Amniotic epithelial cell (primary cell): Measurements from ENCODE around the gene TRAF7.
A peak's percentile ranks its signal among the peaks of the same experiment; 100 is the strongest.

Experiments
- DNase-seq: peaks from one replicate; pipeline ENCODE4 v3.0.0-alpha.2; 2010; ENCODE audit warnings: low read depth

TRAF7 gene

DNA sequence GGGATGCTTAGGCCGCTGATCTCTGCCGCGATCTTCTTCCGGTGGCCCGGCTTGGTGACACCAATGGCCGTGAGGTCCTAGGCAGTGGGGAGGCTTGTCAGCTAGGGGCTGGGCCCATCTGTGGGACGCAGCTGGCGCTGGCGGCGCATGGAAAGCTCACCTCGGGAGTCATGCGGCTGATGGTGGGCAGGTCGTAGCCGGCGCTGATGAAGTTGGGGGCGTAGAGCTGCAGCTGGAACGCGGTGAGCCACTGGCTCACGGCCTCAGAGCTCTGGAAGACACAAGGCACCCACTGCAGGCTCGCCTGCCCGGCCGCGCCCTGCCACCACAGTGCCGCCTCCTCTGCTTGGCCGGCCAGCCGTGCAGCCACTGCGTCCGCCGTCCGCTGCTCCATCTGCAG is 28.1 kb downstream of the TRAF7 start:
- no peak for DNase-seq

DNA sequence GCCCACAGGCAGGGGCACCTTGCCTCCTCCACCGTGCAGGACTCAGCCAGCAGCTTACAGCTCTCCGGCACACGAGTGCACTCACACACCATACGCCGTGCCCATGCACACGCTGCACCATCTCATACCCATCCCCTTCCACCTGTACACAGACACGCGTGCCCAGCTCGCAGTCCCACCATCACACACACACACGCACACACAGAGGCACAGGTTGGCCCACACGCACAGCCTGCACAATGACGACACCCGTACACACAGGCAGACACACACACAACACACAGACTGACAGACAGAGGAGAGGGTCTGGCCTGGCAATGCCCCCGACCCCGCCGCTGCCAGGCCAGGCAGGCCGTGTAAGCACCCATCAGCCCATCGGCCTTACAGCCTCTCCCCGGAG is 28.8 kb downstream of the TRAF7 start:
- DNase-seq: no peak

DNA sequence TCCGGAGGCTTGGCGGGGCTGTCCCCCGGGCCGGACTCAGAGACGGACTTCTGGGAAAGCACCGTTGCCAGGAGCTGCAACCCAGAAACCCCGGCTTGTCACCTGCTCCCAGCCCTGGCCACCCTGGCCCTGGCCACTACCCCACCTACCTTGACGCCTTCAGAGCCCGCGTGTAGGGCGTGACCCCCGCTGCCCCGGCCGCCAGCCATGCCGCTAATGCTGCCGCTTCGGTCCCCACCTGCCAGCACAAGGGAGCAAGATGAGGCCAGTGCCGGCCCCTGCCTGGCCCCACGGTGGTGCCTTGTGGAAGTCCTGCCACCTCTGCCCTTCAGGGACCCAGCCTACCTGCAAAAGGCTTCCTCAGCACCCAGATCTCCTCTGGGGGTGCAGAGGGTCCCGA is 29.4 kb downstream of the TRAF7 start:
- no peak for DNase-seq

DNA sequence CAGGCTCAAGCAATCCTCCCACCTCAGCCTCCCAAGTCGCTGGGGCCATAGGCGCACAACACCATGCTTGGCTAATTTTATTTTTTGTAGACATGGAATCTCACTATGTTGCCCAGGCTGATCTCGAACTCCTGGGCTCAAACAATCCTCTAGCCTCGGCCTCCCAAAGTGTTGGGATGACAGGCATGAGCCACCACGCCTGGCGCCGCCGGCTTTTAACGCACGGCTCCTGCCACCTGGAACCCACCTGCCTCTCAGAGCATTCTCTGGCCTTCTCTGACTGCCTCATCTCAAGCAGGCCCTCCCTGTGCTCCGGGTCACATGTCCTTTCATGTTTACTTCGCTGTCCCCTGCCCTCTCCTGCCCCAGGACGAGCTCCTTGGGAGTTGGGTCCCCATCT is 30.5 kb downstream of the TRAF7 start:
- DNase-seq: no peak

DNA sequence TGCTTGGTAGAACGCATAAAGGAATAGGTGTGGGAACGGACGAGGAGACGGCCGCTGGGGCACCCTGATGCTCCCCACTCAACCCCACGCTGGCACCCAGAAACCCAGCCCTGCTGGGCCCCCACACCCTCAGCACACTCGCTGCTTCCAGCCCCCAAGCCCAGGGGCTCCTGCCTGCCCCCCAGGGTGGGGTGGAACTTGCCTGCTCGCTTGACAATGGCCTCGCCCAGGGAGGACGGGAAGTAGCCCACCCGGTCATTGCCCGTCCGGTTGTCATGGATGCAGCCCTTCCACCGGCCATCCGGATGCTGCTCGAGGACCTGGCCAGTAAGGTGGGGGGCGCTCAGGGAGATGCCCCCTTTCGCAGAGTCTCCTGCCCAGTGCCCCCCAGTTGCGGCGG is 30.9 kb downstream of the TRAF7 start:
- DNase-seq: no peak

DNA sequence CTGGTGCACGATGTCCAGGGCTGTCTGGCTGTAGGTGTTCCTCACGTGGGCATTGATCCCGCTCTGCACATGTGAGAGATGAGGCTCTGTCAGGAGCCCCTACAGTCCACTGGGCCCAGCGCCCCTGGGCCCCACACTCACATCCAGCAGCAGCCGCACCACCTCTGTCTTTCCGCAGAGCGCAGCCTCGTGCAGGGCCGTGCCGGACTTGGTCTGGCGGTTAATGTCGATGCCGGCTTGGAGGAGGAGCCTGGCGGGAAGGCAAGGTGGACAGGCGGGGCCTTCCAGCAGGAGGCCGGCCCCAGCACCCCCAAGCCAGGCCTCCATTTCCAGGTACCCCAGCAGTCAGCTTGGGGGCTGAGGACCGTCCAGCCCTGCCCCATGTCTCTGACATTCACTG is 31.6 kb downstream of the TRAF7 start:
- DNase-seq: no peak

DNA sequence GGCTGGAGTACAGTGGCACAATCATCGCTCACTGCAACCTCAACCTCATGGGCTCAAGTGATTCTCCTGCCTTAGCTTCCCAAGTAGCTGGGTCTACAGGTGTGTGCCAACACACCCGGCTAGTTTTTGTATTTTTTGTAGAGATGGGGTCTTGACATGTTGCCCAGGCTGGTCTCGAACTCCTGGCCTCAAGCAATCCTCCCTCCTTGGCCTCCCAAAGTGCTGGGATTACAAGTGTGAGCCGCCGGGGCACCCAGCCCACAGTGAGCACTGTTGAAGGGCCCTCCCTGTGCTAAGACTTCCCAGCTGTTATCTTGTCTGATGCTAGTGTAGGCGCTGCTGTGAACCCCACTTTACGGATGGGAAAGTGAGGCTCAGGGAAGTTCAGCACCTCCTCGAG is 32.8 kb downstream of the TRAF7 start:
- no peak for DNase-seq

DNA sequence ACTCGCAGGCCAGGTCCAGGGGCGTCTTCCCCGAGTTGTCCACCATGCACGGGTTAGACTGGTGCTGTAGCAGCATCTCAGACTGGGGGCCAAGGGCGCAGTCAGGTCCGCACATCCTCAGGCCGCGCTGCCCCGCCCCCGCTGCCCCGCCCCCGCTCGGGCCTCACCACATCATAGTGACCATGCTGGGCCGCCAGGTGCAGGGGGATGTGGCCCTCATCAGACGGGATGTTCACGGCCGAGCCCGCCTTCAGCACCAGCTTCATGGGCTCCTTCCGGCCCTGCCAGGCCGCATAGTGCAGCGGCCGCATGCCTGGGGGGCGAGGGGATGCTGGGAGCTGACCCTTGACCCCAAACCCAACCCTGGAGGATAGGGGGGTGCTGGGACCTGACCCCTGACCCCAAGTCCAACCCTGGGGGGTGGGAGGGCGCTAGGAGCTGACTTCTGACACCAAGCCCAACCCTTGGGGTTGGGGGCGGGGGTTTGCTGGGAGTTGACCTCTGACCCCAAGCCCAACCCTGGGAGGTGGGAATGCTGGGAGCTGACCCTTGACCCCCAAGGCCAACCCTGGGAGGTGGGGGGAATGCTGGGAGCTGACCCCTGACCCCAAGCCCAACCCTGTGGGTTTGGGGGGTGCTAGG is 33.8 kb downstream of the TRAF7 start:
- DNase-seq: no peak

DNA sequence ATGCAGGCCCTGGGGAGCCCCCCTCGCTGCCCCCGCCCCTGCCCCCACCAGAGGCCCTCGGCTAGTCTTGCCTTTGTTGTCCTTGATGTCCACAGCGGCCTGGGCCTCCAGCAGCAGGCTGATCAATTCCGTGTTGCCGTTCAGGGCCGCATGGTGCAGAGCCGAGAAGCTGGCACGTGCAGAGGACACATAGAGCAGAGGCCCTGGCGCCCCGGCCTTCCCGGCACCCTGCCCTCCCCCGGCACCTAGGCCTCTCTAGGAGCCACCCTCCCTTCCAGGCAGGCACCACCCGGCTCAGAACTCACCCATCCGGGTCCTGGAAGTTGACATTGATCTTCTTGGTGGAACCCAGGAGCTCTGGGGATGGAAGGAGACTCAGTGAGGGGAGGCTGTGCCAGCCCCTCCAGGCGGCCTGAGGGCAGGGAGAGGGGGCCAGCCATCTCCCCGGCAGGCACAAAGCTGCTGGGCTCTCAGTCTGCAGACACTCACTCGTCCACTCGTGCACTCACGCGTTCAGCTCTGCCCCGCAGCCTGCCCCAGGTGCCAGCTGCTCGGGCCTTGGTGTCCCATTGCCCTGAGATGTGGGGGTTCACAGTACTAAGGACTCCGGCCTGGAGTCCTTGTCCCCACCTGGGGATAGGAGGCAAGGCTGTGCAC is 34.5 kb downstream of the TRAF7 start:
- DNase-seq: no peak

DNA sequence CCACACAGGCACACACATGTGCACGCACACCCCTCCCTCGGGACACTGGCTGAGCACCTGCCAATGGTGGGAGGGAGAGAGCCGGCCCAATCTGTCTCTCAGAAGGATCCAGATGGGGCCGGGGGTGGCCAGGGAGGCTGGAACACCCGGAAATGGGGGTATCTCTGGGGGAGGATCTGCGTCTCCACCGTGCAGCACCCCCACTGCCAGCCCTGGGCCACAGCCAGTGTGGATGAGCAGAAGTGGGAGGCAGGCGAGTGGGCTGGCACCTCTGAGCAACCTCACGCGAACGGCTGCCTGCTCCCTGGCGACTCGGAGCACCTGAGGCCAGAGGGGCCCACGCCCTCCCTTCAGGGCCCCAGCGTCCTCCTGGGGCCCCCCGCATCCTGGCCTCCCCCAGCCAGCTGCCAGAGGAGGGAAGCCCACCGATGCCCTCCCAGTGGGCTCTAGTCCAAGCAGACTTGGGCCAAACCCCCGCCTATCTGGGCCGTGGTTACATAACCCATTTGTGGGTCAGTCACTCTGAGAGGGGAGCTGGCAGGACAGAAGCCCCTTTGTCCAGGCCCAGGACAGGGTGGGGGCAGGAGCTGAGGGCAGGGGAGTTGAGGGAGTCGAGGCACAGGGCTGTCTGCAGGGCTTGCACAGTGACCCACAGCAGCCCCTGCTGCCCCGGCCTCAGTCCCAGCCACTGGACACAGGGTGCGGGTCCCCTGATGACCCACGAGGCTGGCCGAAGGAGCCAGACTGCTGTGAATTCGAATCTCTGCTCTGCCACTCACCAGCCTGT is 35.3 kb downstream of the TRAF7 start:
- no peak for DNase-seq

DNA sequence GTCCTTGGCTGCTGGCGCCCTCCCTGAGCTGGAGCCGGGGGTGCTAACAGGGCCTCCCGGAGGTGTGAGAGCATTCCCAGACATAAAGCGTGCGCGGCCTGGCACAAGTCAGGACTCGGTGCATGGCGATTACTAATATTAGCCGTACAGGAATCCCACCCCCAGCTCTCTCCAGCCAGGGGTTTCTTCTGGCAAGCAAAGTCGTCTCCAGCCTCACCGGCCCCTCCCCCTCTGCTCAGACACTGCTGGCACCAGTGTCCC is 35.8 kb downstream of the TRAF7 start:
- DNase-seq: no peak

DNA sequence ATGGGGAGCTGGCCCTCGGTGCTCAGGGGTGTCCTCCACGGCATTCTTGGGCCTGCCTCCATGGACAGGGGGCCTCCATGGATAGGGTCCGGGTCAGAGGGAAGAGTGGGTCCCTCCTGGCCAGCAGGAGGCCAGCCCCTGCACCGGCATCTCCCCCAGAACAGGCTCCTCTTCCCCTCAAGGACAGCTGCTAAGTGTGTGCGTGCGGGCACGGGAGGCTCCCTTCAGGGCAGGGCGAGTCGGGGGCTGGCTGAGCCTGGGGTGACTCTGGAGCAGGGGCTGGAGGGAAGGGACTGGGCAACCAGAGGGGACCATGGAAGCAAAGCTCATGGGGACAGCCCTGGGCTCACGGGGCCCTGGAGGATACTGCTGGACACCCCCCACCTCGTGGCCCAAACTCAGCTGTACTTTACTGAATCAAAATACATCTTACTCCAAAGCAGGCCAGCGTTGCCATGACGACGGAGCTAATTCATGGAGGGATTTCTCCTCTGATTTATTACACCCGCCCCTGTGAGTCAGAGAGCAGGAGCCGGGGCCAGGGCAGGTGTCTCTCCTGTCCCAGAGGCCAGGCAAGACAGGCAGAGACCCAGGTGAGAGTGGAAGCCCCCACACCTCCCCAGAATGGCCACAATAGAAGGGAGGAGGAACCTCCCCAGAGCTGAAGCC is 38.7 kb downstream of the TRAF7 start:
- peak; percentile 78 for DNase-seq

DNA sequence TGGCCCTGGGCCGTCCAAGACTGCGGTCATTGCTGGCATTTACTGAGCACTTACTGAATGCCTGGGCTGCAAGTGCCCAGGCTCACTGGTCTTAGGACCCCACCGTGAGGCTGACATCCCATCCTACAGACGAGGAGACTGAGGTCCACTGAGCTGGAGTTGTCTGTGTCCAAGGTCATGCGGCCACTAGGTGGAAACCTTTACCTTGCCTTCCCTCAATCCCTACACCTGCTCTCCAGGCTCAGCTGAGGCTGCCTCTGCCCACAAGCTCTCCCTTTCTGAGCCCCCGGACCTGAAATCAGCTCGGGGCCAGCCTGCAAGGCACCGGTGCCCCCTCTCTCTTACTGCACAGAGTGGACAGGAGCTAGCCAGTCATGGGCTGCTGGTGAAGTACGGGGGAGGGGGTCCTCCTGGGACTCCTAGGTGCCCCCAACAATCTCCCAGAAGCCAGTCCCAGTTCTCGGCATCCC is 39.3 kb downstream of the TRAF7 start:
- peak; percentile 49 for DNase-seq

DNA sequence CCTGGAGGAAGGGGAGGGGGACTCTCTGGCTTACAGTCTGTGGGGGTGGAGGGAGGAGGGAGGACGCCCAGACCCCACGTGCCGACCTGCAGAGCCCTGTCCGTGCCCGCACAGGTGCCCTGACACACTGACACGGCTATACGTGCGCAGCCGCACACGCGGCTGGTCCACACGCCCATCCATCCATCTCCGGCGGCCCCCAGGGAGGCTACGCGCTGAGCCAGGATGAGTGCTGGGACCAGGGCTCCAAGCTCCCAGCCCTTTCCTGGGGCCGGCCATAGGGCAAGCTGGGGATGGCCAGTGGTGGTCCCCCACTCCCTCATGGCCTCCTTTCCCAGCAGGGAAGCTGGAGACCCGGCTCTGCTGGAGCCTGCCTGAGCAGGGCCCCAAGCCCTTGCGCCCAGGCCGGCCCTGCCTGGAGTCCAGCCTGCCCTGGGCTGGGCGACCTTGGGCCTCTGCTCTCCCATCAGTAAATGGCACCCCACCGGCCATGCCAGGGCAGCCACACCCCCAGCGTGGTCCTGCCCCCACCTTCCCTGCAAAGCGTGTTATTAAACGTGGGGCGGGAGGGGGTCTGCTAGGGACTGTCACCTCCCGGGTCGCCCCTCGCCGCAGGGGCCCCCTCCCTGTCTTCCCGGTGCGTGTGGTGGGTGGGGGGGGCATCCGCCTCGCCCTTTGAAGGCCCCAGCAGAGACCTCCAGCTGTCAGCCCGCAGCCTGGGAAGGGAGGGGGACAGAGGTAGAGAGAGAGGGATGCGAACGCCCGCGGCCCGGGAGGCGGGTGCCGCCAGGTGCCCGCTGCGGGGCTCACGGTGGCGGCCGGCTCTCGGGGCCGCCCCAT is 40.0 kb downstream of the TRAF7 start:
- no peak for DNase-seq

DNA sequence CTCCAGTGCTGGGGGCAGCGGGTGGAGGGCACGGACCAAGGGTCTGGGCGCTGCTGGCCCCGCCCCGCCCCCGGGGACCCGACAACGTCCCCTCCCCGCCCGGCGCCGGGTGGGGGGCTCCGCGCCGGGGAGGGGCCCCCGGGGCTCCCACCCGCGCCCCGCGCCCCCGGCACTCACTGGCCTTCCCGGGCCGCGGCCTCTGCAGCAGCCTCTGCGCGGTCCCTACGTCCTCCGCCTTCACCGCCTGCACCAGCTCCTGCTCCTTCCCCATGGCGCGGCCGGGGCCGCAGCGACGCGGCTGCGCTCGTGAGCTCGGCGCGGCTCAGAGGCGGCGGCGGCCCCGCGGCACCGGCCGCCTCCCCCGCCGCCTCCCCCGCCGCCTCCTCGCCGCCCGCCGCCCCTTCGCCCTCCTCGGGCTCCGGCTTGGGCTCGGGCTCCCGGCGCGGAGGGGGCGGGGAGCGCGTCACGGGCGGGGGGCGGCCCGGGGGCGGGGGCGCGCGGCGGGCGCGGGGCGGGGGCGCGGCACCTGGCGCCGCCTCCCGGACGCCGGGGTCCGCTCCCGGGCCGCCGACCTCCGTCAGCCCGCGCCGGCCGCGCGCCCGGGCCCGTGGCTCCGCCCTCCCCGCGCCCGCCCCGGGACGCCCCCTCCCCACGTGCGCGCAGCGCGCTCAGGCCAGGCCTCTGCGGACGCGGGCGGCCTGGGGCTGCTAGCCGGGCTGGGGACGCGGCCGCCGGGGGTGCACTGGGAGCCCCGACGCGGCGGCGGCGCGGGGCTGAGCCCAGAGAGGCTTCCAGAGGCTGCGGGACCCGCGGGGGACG is 40.8 kb downstream of the TRAF7 start, which contains the start of gene CASKIN1:
Gene CASKIN1 (minus strand): TSS at position 444 of the 819 bp plus-strand sequence. CDS start 173 bp downstream, at position 271.
- DNase-seq: no peak

DNA sequence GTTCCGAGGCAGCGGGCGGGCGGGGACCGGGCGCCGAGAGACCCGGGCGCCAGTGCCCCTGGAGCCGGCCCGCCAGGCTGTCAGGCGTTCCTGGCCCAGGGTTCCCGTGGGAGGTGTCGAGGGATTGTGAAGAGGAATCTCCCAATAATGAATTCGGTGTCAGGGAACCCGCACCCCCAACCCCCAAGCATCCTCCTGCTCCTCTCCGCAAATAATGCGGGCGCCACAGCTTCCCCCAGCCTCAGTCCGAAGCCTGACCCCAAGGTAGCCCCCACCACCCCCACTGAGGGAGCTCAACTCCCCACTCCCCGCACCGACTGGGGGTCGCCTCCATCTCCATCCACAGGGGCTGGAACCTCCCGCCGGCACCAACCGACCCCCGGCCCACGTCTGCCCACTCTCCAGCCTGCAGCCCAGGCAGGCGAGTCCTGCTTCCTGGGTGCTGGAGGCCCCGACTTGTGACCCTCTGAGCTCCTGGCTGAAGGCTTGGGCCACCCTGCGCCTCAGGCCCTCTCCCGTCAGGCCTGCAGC is 41.5 kb downstream of the TRAF7 start:
- DNase-seq: no peak

DNA sequence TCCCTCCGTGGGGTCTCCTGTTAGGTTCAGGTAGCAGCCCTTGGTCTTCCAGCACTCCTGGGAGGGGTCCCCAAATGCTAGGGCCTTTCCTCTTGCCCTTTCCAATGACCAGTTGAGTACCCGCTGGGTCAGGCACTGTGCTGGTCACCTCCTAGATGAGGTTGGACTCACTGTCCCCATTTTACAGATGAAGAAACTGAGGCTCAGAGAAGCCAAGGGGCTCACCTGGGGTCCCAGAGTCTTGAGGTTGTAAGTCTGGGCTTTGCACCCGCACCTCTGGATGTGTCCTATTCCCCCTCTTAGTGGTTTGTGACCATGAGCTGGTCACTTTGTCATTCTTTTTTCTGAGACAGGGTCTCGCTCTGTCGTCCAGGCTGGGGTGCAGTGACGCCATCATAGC is 42.2 kb downstream of the TRAF7 start:
- DNase-seq: no peak

DNA sequence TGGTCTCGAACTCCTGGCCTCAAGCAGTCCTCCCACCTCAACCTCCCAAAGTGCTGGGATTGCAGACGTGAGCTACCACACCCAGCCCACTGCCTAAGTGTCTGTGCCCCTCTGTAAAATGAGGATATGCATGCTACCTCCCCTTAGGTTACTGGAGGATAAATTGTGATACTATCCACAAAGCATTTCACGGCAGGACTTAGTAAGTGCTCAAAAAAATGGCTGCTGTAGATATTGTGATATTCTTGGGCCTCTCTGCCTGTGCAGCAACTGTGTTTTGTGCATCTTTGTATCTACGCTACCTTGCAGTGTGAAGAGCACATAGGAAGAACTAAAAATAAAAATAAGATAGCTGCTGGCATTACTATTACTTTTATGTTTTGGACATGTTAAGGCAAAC is 42.7 kb downstream of the TRAF7 start:
- no peak for DNase-seq

DNA sequence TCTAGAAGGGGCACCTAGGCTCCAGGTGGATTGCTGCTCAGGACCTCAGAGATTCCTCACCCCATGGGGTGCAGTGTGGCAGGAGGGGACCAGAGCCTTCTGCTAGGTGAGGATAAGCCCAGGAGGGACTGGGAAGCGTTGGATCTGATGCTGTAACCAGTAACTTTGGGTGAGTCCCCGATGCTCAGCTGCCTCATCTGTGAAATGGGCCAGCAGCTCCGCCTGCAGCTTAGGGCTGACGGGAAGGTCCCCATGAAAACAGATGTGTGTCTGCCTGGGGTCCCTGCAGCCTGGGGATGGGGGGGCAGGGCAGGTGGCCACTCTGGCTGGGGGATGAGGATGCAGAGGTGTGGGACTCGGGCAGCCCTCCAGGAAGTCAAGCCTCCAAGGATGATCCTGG is 43.5 kb downstream of the TRAF7 start:
- no peak for DNase-seq

DNA sequence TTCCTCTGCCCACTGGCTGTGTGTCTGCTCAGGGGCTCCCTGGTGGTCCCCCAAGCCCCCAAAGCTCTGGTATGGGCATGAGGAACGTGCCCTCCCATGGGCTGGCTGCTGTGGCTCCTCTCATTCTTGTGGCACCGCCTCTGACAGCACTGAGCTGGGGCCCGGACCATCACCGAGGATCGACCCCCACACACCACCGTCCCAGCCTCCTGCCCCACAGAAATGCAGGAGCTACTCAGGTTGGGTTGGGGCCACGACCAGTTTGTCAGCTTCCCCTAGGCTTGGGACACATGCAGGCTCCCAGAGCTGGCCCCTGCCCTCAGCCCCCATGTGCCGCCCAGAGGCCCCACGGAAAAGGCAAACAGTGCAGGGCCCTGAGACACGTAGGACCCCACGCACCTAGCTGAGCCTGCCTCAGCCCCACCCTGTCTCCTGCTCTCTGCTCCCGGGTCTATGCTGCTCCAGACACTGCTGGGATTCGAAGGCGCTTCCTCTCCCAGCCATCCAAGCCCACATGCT is 44.1 kb downstream of the TRAF7 start:
- DNase-seq: no peak

DNA sequence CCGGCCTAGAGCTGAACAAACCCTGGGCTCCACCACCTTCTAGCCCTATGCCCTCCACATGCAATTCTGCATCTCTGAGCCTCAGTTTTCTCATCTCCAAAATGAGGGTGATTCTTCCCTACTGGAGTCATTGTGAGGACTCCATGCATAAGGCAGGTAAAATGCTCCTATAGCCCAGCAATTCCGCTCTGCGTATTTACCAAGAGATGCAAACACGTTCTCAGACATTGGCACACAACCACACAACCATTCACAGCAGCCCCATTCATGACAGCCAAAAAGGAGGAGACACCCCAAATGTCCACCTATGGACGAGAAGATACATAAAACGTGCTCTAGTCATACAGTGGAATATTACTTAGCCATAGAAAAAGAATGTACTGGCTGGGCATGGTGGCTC is 44.7 kb downstream of the TRAF7 start:
- DNase-seq: no peak
